Keratinocyte (primary cell): Measurements from ENCODE around the gene DLG2. TPM values are rescaled to one million over a fixed set of nuclear protein-coding genes. Genes with fewer than 3 reads are reported as not detected.

Experiments
- DNase-seq: peaks from one replicate; pipeline ENCODE4 v3.0.0-alpha.2; 2011; ENCODE audit warnings: low read depth, missing footprints, low spot score
- FAIRE-seq: peaks from 2 replicates; lab custom pipeline; 2011; peaks lifted over from hg19 to GRCh38; lab: Jason Lieb, UNC
- H2AFZ ChIP-seq: 2 replicates; pipeline ENCODE4 v1.6.0; 2012; ENCODE audit warnings: low read length, control low read depth, inconsistent platforms; ENCODE audit not compliant: control insufficient read depth
- H3K27ac ChIP-seq: 2 replicates; pipeline ENCODE4 v1.5.1; 2011; ENCODE audit warnings: low read length; ENCODE audit not compliant: control insufficient read depth, insufficient read depth
- H3K27me3 ChIP-seq: 3 replicates; pipeline ENCODE4 v1.6.0; 2011; ENCODE audit warnings: low read length; ENCODE audit not compliant: control insufficient read depth, insufficient read depth; ENCODE audit errors: extremely low read depth
- H3K36me3 ChIP-seq, 2 experiments: 2 replicates in 1 of 2; 3 replicates in 1 of 2; pipeline ENCODE4 v1.5.1; 2011; ENCODE audit warnings: low read length in 2 of 2, mild to moderate bottlenecking in 1 of 2; ENCODE audit not compliant: control insufficient read depth in 2 of 2, insufficient read depth in 2 of 2; ENCODE audit errors: extremely low read depth in 1 of 2
- H3K4me1 ChIP-seq: 3 replicates; pipeline ENCODE4 v1.5.1; 2011; ENCODE audit warnings: low read length; ENCODE audit not compliant: control insufficient read depth, insufficient read depth; ENCODE audit errors: extremely low read depth
- H3K4me2 ChIP-seq: 3 replicates; pipeline ENCODE4 v1.6.0; 2011; ENCODE audit warnings: low read depth, low read length; ENCODE audit not compliant: control insufficient read depth, insufficient read depth; ENCODE audit errors: extremely low read depth
- H3K4me3 ChIP-seq, 3 experiments: fragments of 200-600 bp in 1 of 3; sonication (generic) in 1 of 3; 2 replicates in 2 of 3; 3 replicates in 1 of 3; pipeline ENCODE4 v1.5.1; 2011 to 2016; ENCODE audit warnings: low read length in 3 of 3, mild to moderate bottlenecking in 3 of 3, control low read depth in 2 of 3, inconsistent platforms in 1 of 3, low read depth in 1 of 3, mixed read lengths in 1 of 3, mixed run types in 1 of 3, moderate library complexity in 1 of 3; ENCODE audit not compliant: control insufficient read depth in 2 of 3, insufficient read depth in 2 of 3; ENCODE audit errors: extremely low read depth in 1 of 3
- H3K79me2 ChIP-seq: 2 replicates; pipeline ENCODE4 v1.6.0; 2012; ENCODE audit warnings: low read length; ENCODE audit not compliant: control insufficient read depth, insufficient read depth
- H3K9ac ChIP-seq: 3 replicates; pipeline ENCODE4 v1.6.0; 2011; ENCODE audit warnings: low read length; ENCODE audit not compliant: control insufficient read depth, insufficient read depth; ENCODE audit errors: extremely low read depth
- H3K9me1 ChIP-seq: 3 replicates; pipeline ENCODE4 v1.6.0; 2011; ENCODE audit warnings: low read length; ENCODE audit not compliant: control insufficient read depth, insufficient read depth; ENCODE audit errors: extremely low read depth
- H3K9me3 ChIP-seq: 2 replicates; pipeline ENCODE4 v1.5.1; 2012; ENCODE audit warnings: low read depth, low read length; ENCODE audit not compliant: control insufficient read depth
- H4K20me1 ChIP-seq: 3 replicates; pipeline ENCODE4 v1.6.0; 2011; ENCODE audit warnings: low read length; ENCODE audit not compliant: control insufficient read depth, insufficient read depth; ENCODE audit errors: extremely low read depth
- EZH2 ChIP-seq: IDR thresholded peaks from one replicate; pipeline ENCODE4 v1.6.1; 2012; ENCODE audit warnings: inconsistent platforms, mild to moderate bottlenecking, low read length, moderate library complexity
- dilution Hi-C: fragments of 300-500 bp; cut with MboI; formaldehyde crosslinking; loops from one replicate; pipeline ENCODE4 v1.7.0; 2020; ENCODE audit warnings: low sequenced_read_pairs; ENCODE audit not compliant: extremely low pct_ligation_motif_present
- polyA plus RNA-seq, 5 experiments: library from polyadenylated mRNA; depleted of rRNA in 3 of 5; stranded (reverse) in 3 of 5; stranded (forward) in 1 of 5; unstranded in 1 of 5; fragments of >200 nt; gene quantifications; 1 replicate in 1 of 5; 2 replicates in 3 of 5; 3 replicates in 1 of 5; pipeline versions ENCODE4 v1.2.1 to v1.2.3, GENCODE V29; 2011 to 2012; ENCODE audit warnings: missing spikeins in 2 of 5, low read depth in 1 of 5, low replicate concordance in 1 of 5
- TF ChIP-seq, protein P1 (sequence below), 3 experiments: IDR thresholded peaks in 1 of 3; conservative IDR thresholded peaks in 1 of 3; optimal IDR thresholded peaks in 1 of 3; 2 replicates in 2 of 3; 3 replicates in 1 of 3; pipeline versions ENCODE3 to v1.5.1; 2011; ENCODE audit warnings: low read length in 3 of 3, mild to moderate bottlenecking in 3 of 3, moderate library complexity in 2 of 3, control low read depth in 1 of 3, inconsistent platforms in 1 of 3; ENCODE audit not compliant: insufficient read depth in 2 of 3; ENCODE audit errors: extremely low read depth in 1 of 3

DLG2 gene
- polyA plus RNA-seq, 1 donor (not counting 4 experiments of a cell fraction or from before 2014, with no cell fraction given): 0.55 TPM

DNA sequence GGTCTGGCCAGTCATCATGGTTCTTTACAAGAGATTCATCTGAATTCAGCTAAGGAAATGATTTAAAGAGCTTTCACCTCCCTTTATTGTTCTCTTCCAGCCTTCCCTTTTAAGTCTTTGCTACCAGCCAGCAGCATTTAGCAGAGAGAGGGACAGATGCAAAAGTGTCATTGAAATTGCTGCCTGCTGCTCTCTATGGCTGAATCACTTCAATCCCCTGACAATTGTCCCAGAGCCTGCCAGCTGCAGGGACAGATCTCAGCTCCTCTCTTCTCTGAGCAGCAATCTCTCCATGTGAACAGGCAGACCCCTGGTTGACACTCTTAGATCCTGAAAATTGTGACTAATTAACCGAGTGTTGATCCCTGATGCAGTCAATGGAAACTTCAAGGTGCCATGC lies 1524.0 kb downstream of the DLG2 start:
- Histone ChIP-seq H3K9me1 (no peaks in the 10 kb centered on the region), H4K20me1 (no peaks in the 10 kb centered on the region), H2AFZ (no peak overlapping the region), H3K79me2 (no peaks in the 10 kb centered on the region), H3K27me3 (no peaks in the 10 kb centered on the region), H3K9ac (no peak overlapping the region), H3K36me3 (no peaks in the 10 kb centered on the region), H3K4me1 (no peaks in the 10 kb centered on the region), H3K4me3 (no peak overlapping the region), H3K4me2 (no peak overlapping the region), H3K27ac (no peak overlapping the region), H3K9me3 (no peaks in the 10 kb centered on the region)
- FAIRE-seq (no peak), DNase-seq (no peak)
- TF ChIP-seq, protein P1, sequence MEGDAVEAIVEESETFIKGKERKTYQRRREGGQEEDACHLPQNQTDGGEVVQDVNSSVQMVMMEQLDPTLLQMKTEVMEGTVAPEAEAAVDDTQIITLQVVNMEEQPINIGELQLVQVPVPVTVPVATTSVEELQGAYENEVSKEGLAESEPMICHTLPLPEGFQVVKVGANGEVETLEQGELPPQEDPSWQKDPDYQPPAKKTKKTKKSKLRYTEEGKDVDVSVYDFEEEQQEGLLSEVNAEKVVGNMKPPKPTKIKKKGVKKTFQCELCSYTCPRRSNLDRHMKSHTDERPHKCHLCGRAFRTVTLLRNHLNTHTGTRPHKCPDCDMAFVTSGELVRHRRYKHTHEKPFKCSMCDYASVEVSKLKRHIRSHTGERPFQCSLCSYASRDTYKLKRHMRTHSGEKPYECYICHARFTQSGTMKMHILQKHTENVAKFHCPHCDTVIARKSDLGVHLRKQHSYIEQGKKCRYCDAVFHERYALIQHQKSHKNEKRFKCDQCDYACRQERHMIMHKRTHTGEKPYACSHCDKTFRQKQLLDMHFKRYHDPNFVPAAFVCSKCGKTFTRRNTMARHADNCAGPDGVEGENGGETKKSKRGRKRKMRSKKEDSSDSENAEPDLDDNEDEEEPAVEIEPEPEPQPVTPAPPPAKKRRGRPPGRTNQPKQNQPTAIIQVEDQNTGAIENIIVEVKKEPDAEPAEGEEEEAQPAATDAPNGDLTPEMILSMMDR (optimal IDR thresholded peaks at IDR 0.05 in 1 of 3, IDR thresholded peaks at IDR 0.05 in 1 of 3, conservative IDR thresholded peaks at IDR 0.05 in 1 of 3; ENCODE audit: extremely low read depth in 1 of 3, insufficient read depth in 2 of 3, low read length in 3 of 3): no peak
- no peak for TF ChIP-seq EZH2
- dilution Hi-C loops: no loop called here

DNA sequence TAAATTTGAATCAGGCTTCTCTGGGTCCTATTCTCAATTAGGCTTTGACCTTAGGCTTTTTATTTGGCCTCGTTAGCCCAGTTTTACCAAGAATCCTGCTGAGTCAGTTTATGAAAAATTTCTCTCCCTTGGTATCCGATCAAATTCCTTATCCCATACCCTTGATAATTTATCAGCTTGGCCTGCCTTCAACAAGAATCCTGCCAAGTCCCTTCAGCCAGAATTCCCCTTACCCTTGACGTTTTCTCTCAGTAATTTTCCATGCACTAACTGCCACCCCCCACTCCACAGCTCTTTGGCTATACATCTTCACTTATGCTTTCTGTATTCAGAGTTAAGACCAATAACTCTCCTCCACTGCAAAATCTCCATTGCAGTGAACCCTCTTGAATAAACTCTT lies 1530.0 kb downstream of the DLG2 start:
- TF ChIP-seq EZH2: no peak
- TF ChIP-seq, protein P1 (optimal IDR thresholded peaks at IDR 0.05 in 1 of 3, IDR thresholded peaks at IDR 0.05 in 1 of 3, conservative IDR thresholded peaks at IDR 0.05 in 1 of 3; ENCODE audit: extremely low read depth in 1 of 3, insufficient read depth in 2 of 3, low read length in 3 of 3): no peak
- no peaks in the 10 kb centered on the region for H3K4me1 ChIP-seq
- H3K9me1 ChIP-seq: no peaks in the 10 kb centered on the region
- no peaks in the 10 kb centered on the region for H3K27me3 ChIP-seq
- dilution Hi-C loops: no loop called here
- H2AFZ ChIP-seq: no peak overlapping the region
- H3K9ac ChIP-seq: no peak overlapping the region
- no peaks in the 10 kb centered on the region for H3K9me3 ChIP-seq
- H3K4me3 ChIP-seq: no peak overlapping the region
- FAIRE-seq: no peak
- H3K27ac ChIP-seq: no peak overlapping the region
- no peaks in the 10 kb centered on the region for H4K20me1 ChIP-seq
- H3K79me2 ChIP-seq: no peaks in the 10 kb centered on the region
- no peaks in the 10 kb centered on the region for H3K36me3 ChIP-seq
- DNase-seq: no peak
- H3K4me2 ChIP-seq: no peak overlapping the region
